IMR-90 (cell line): ENCODE results near the gene VCPKMT. TPM values are rescaled to one million over a fixed set of nuclear protein-coding genes. Genes with fewer than 3 reads are reported as not detected.

Experiments
- ATAC-seq: fragments of 200-7000 bp; cut with Tn5 transposase; 2 replicates; pipeline ENCODE4 v1.9.1; 2020; ENCODE audit warnings: low read depth, mild to moderate bottlenecking, moderate library complexity
- BruUV-seq: library from RNA; stranded (reverse); fragments of 400-500 nt; replicated peaks from 2 replicates; lab custom pipeline; 2021; lab: Mats Ljungman, UMichigan
- CTCF ChIA-PET: fragments of 300-600 bp; formaldehyde crosslinking; extraction: SDS; loops from one replicate; lab custom pipeline; 2021; ENCODE audit warnings: antibody characterized with exemption; lab: Yijun Ruan, JAX
- POLR2A ChIA-PET: fragments of 300-600 bp; sonication (Branson Sonifier 250); formaldehyde crosslinking; loops from one replicate; lab custom pipeline; 2022; ENCODE audit warnings: antibody characterized with exemption; ENCODE audit not compliant: unreplicated experiment; lab: Charles Lee
- DNase-seq: peaks from one replicate; pipeline ENCODE4 v3.0.0; 2013
- H2AFZ ChIP-seq: replicated peaks from 2 replicates; pipeline ENCODE3; 2013; ENCODE audit warnings: low read length, mild to moderate bottlenecking; ENCODE audit not compliant: poor library complexity
- H2AK5ac ChIP-seq: 2 replicates; pipeline ENCODE4 v1.6.1; 2013; ENCODE audit warnings: low read depth, low read length, inconsistent platforms
- H2AK9ac ChIP-seq: replicated peaks from 2 replicates; pipeline ENCODE3; 2013; ENCODE audit warnings: mild to moderate bottlenecking, low read depth, low read length, moderate library complexity; ENCODE audit not compliant: poor library complexity
- H2BK120ac ChIP-seq: 2 replicates; pipeline ENCODE4 v1.6.1; 2013; ENCODE audit warnings: low read depth, low read length, inconsistent platforms
- H2BK15ac ChIP-seq: 3 replicates; pipeline ENCODE4 v1.6.1; 2013; ENCODE audit warnings: low read depth, low read length, inconsistent platforms
- H2BK20ac ChIP-seq: 2 replicates; pipeline ENCODE4 v1.6.1; 2013; ENCODE audit warnings: low read depth, mild to moderate bottlenecking, inconsistent platforms, low read length, moderate library complexity
- H2BK5ac ChIP-seq: 2 replicates; pipeline ENCODE4 v1.6.1; 2013; ENCODE audit warnings: mild to moderate bottlenecking, low read depth, low read length, inconsistent platforms; ENCODE audit not compliant: poor library complexity, severe bottlenecking
- H3K14ac ChIP-seq: replicated peaks from 2 replicates; pipeline ENCODE4 v1.6.1; 2013; ENCODE audit warnings: low read depth, low read length, inconsistent platforms
- H3K18ac ChIP-seq: 2 replicates; pipeline ENCODE4 v1.6.1; 2013; ENCODE audit warnings: low read depth, low read length, control low read depth
- H3K23ac ChIP-seq: 2 replicates; pipeline ENCODE4 v1.6.1; 2013; ENCODE audit warnings: low read depth, low read length, inconsistent platforms
- H3K27ac ChIP-seq: 2 replicates; pipeline ENCODE4 v1.5.1; 2013; ENCODE audit warnings: mild to moderate bottlenecking, control low read depth, low read length; ENCODE audit not compliant: insufficient read depth
- H3K27me3 ChIP-seq: 2 replicates; pipeline ENCODE4 v1.6.1; 2013; ENCODE audit warnings: low read length; ENCODE audit not compliant: control insufficient read depth, insufficient read depth
- H3K36me3 ChIP-seq: 2 replicates; pipeline ENCODE4 v1.6.1; 2013; ENCODE audit warnings: low read length, mixed read lengths; ENCODE audit not compliant: control insufficient read depth, insufficient read depth
- H3K4ac ChIP-seq: 2 replicates; pipeline ENCODE4 v1.6.1; 2013; ENCODE audit warnings: low read depth, low read length, inconsistent platforms
- H3K4me1 ChIP-seq: 2 replicates; pipeline ENCODE4 v1.6.1; 2013; ENCODE audit warnings: low read length, mixed read lengths; ENCODE audit not compliant: control insufficient read depth, insufficient read depth
- H3K4me2 ChIP-seq: 2 replicates; pipeline ENCODE4 v1.6.1; 2013; ENCODE audit warnings: low read depth, mild to moderate bottlenecking, control low read depth, low read length, moderate library complexity
- H3K4me3 ChIP-seq: 2 replicates; pipeline ENCODE4 v1.5.1; 2013; ENCODE audit warnings: low read depth, mild to moderate bottlenecking, control low read depth, low read length, moderate library complexity; ENCODE audit not compliant: insufficient read depth
- H3K56ac ChIP-seq: 2 replicates; pipeline ENCODE4 v1.6.1; 2013; ENCODE audit warnings: low read length, inconsistent platforms; ENCODE audit not compliant: insufficient read depth; ENCODE audit errors: extremely low read depth
- H3K79me1 ChIP-seq, 2 experiments: 2 replicates each; pipeline ENCODE4 v1.6.1; 2013; ENCODE audit warnings: low read length in 2 of 2, inconsistent platforms in 1 of 2, low read depth in 1 of 2
- H3K9ac ChIP-seq: 2 replicates; pipeline ENCODE4 v1.6.1; 2013; ENCODE audit warnings: low read depth, low read length, control low read depth
- H3K9me1 ChIP-seq: 2 replicates; pipeline ENCODE4 v1.6.1; 2013; ENCODE audit warnings: low read length, inconsistent platforms; ENCODE audit not compliant: insufficient read depth
- H3K9me3 ChIP-seq: 2 replicates; pipeline ENCODE4 v1.6.1; 2013; ENCODE audit warnings: low read length; ENCODE audit not compliant: control insufficient read depth, insufficient read depth
- H4K20me1 ChIP-seq: 2 replicates; pipeline ENCODE4 v1.6.1; 2013; ENCODE audit warnings: low read length, inconsistent platforms; ENCODE audit not compliant: insufficient read depth
- H4K5ac ChIP-seq: 2 replicates; pipeline ENCODE4 v1.6.1; 2013; ENCODE audit warnings: mild to moderate bottlenecking, low read depth, low read length, control low read depth
- H4K8ac ChIP-seq, 2 experiments: 2 replicates each; pipeline ENCODE4 v1.6.1; 2013; ENCODE audit warnings: low read depth in 2 of 2, low read length in 2 of 2, control low read depth in 1 of 2, inconsistent platforms in 1 of 2
- H4K91ac ChIP-seq: 2 replicates; pipeline ENCODE4 v1.6.1; 2013; ENCODE audit warnings: low read depth, low read length, inconsistent platforms; ENCODE audit not compliant: insufficient read depth
- CTCF ChIP-seq: conservative IDR thresholded peaks from 2 replicates; pipeline ENCODE4 v1.5.1; 2012; ENCODE audit warnings: mild to moderate bottlenecking, low read depth, low read length, improper control_type of control experiment
- ELK1 ChIP-seq: fragments of 150-350 bp; IDR thresholded peaks from 2 replicates; pipeline ENCODE4 v1.6.1; 2016; ENCODE audit warnings: low read depth, mild to moderate bottlenecking, low read length, moderate library complexity, borderline replicate concordance
- FOS ChIP-seq: fragments of 150-350 bp; IDR thresholded peaks from 2 replicates; pipeline ENCODE4 v1.6.1; 2016; ENCODE audit warnings: low read depth, low read length
- MAFK ChIP-seq: IDR thresholded peaks from 2 replicates; pipeline ENCODE4 v1.6.1; 2012; ENCODE audit warnings: low read depth, low read length, improper control_type of control experiment
- MAZ ChIP-seq: IDR thresholded peaks from 2 replicates; pipeline ENCODE4 v1.6.1; 2012; ENCODE audit warnings: low read depth, mild to moderate bottlenecking, low read length, improper control_type of control experiment, moderate library complexity, borderline replicate concordance
- MXI1 ChIP-seq: IDR thresholded peaks from 2 replicates; pipeline ENCODE4 v1.6.1; 2012; ENCODE audit warnings: low read depth, mild to moderate bottlenecking, low read length, moderate library complexity, borderline replicate concordance
- NFE2L2 ChIP-seq: fragments of 150-350 bp; IDR thresholded peaks from 2 replicates; pipeline ENCODE4 v1.6.1; 2016; ENCODE audit warnings: low read depth, mild to moderate bottlenecking, low read length
- RCOR1 ChIP-seq: IDR thresholded peaks from 2 replicates; pipeline ENCODE4 v1.6.1; 2012; ENCODE audit warnings: mild to moderate bottlenecking, low read length, improper control_type of control experiment; ENCODE audit not compliant: insufficient replicate concordance
- WGBS, 2 experiments: methylation state at CpG; one replicate each; pipeline versions ENCODE4 v1.1.5 to v1.1.7; 2013; ENCODE audit warnings: missing lambda C conversion rate in 2 of 2; ENCODE audit not compliant: insufficient read length in 1 of 2; ENCODE audit errors: extremely low coverage in 2 of 2; 5-methylcytosine and 5-hydroxymethylcytosine counted together
- dilution Hi-C: fragments of 300-500 bp; cut with HindIII; formaldehyde crosslinking; loops from one replicate; pipeline ENCODE4 v1.14.3; 2018; ENCODE audit warnings: low sequenced_read_pairs; ENCODE audit not compliant: unreplicated experiment
- in situ Hi-C: fragments of 300-500 bp; cut with MboI; formaldehyde crosslinking; loops from 3 replicates; pipeline ENCODE4 v1.14.3; 2019; ENCODE audit warnings: low sequenced_read_pairs, inconsistent platforms, mixed read lengths
- intact Hi-C: fragments of 100-400 bp; cut with micrococcal nuclease; formaldehyde crosslinking; loops from 2 replicates; pipeline ENCODE4 v1.10.0; 2022
- polyA plus RNA-seq, 3 experiments: library from polyadenylated mRNA; depleted of rRNA; stranded (reverse); fragments of >200 nt; gene quantifications; 2 replicates each; pipeline ENCODE4 v1.2.3, GENCODE V29; 2012; ENCODE audit warnings: low replicate concordance in 1 of 3
- total RNA-seq: library from RNA; depleted of rRNA; stranded (reverse); fragments of >200 nt; gene quantifications from 2 replicates; pipeline ENCODE4 v1.2.3, GENCODE V29; 2012

Gene VCPKMT
- total and polyA plus RNA-seq, 2 of the 4 experiments (the other 2 are of a cell fraction) = 2.5 to 4.7 TPM

GRCh38 chr14:50072395-50072794 is 44.0 kb downstream of the VCPKMT start:
- Histone ChIP-seq H2AFZ (no peak overlapping the region), H3K9ac (no peak overlapping the region), H2BK20ac (no peak overlapping the region), H2BK5ac (no peak overlapping the region), H3K9me3 (no peaks in the 10 kb centered on the region), H3K4me2 (no peak overlapping the region), H3K79me1 (no peaks in the 10 kb centered on the region), H3K27ac (no peak overlapping the region), H4K91ac (no peak overlapping the region), H2AK9ac (no peak overlapping the region), H3K4me1 (peaks cover 4% of the 10 kb centered on the region; the same call in 1 of the 2 replicates), H3K4me3 (no peak overlapping the region), H2BK15ac (no peak overlapping the region), H2AK5ac (no peak overlapping the region), H4K5ac (no peak overlapping the region), H3K56ac (no peak overlapping the region), H3K14ac (no peak overlapping the region), H3K27me3 (no peaks in the 10 kb centered on the region), H3K9me1 (peaks cover 5% of the 10 kb centered on the region; the same call in 1 of the 2 replicates), H2BK120ac (no peak overlapping the region), H4K20me1 (no peaks in the 10 kb centered on the region), H4K8ac (no peak overlapping the region), H3K36me3 (no peaks in the 10 kb centered on the region), H3K18ac (no peak overlapping the region), H3K23ac (no peak overlapping the region), H3K4ac (no peak overlapping the region)
- DNase-seq = no peak
- intact Hi-C loops (no loop called here), in situ Hi-C loops (no loop called here), dilution Hi-C loops (no loop called here)
- POLR2A ChIA-PET = no interaction called here
- TF ChIP-seq MXI1 (no peak), MAZ (no peak), RCOR1 (no peak), ELK1 (no peak), FOS (no peak), NFE2L2 (no peak), CTCF (no peak), MAFK (no peak)
- ATAC-seq = no peak
- CTCF ChIA-PET = interaction anchor here (1.6 kb wide), 1 partner anchor 210 kb away, joined by 3 read pairs; no protein-coding TSS in a partner anchor
- WGBS, 2 experiments = no CpG with 5 or more reads among the region's 1 CpG
- no TSS peak for BruUV-seq
